ENCODE data around the gene KRTAP5-8.

GRCh38 chr11:71491531-71491930 is 46.3 kb upstream of the KRTAP5-8 start:
- TF ChIP-seq POLR2A (IDR thresholded peaks at IDR 0.05) = no peak
- no peak for TF ChIP-seq CTCF (IDR thresholded peaks at IDR 0.05)
